ENCODE results near the gene DACH1. TPM values are rescaled to one million over a fixed set of nuclear protein-coding genes. Genes with fewer than 3 reads are reported as not detected.

DACH1 gene
- total and polyA plus RNA-seq, 2 of the 8 experiments (the other 6 are each of a cell fraction or from before 2014, with no cell fraction given): 0.12 to 0.67 TPM

- no peak for TF ChIP-seq POLR2AphosphoS5 (IDR thresholded peaks at IDR 0.05; ENCODE audit: low read depth, low read length)
Observed at GRCh38 chr13:71514900-71515743, 351.9 kb downstream of the DACH1 start (continued).

Measured in H1 (cell line).